Fibroblast of the aortic adventitia (primary cell): ENCODE results near the gene NHSL2. TPM values are rescaled to one million over a fixed set of nuclear protein-coding genes. Genes with fewer than 3 reads are reported as not detected.

Source experiments
- DNase-seq: peaks from one replicate; pipeline ENCODE4 v3.0.0-alpha.2; 2010; ENCODE audit warnings: low read depth
- H3K4me3 ChIP-seq: 2 replicates; pipeline ENCODE4 v1.5.1; 2011; ENCODE audit warnings: low read depth, mild to moderate bottlenecking, control low read depth, low read length, moderate library complexity
- total RNA-seq: library from RNA; depleted of rRNA; stranded (reverse); fragments of >200 nt; gene quantifications from 2 replicates; pipeline ENCODE4 v1.2.3, GENCODE V29; 2012; ENCODE audit warnings: low replicate concordance
- TF ChIP-seq, protein P1 (sequence below): IDR thresholded peaks from 2 replicates; pipeline ENCODE4 v1.5.1; 2011; ENCODE audit warnings: mild to moderate bottlenecking, low read length, control low read depth, inconsistent platforms; ENCODE audit not compliant: insufficient read depth

Gene NHSL2
- total RNA-seq, 1 donor, result 6.8 TPM

GRCh38 chrX:71978164-71978563 lies 67.5 kb downstream of the NHSL2 start:
- H3K4me3 ChIP-seq, result no peak overlapping the region
- no peak for DNase-seq
- TF ChIP-seq, protein P1, sequence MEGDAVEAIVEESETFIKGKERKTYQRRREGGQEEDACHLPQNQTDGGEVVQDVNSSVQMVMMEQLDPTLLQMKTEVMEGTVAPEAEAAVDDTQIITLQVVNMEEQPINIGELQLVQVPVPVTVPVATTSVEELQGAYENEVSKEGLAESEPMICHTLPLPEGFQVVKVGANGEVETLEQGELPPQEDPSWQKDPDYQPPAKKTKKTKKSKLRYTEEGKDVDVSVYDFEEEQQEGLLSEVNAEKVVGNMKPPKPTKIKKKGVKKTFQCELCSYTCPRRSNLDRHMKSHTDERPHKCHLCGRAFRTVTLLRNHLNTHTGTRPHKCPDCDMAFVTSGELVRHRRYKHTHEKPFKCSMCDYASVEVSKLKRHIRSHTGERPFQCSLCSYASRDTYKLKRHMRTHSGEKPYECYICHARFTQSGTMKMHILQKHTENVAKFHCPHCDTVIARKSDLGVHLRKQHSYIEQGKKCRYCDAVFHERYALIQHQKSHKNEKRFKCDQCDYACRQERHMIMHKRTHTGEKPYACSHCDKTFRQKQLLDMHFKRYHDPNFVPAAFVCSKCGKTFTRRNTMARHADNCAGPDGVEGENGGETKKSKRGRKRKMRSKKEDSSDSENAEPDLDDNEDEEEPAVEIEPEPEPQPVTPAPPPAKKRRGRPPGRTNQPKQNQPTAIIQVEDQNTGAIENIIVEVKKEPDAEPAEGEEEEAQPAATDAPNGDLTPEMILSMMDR, result no peak

DNA sequence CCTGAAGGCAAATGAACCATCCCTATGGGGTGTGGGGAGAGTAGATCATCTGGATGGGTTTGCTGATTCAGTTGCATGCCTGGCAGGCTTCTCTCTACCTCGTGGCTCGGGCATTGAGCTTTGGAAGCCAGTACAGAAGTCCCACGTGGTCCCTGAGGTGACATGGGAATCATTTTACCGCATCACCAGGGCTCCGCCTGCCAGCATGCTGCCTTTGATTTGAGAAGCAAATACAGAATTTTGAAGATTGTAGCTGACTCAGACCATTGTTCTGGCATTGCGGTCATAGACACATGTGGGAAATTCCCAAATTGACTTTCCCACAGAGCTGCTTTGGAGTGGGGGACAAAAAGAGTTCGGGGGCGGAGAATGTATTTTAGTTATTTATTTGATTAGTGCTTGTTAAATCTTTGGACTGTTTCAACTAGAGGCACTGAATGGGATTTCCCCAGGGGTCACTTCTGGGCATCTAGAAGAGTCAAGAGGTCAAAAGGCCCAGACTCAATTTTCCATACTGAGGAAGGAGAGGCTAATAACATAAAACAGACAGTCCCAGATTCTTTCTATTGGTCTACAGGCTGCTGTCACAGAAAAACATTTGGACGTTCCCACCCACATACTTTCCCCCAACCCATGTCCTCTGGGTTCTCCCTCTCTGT lies 79.3 kb downstream of the NHSL2 start:
- H3K4me3 ChIP-seq, result no peak overlapping the region
- TF ChIP-seq, protein P1, result no peak
- DNase-seq, result peak; percentile 94

GRCh38 chrX:71990518-71990917 lies 79.9 kb downstream of the NHSL2 start:
- TF ChIP-seq, protein P1, result no peak
- no peak overlapping the region for H3K4me3 ChIP-seq
- DNase-seq, result peak; percentile 38

GRCh38 chrX:71991164-71991563 lies 80.5 kb downstream of the NHSL2 start:
- no peak overlapping the region for H3K4me3 ChIP-seq
- TF ChIP-seq, protein P1, result no peak
- no peak for DNase-seq

DNA sequence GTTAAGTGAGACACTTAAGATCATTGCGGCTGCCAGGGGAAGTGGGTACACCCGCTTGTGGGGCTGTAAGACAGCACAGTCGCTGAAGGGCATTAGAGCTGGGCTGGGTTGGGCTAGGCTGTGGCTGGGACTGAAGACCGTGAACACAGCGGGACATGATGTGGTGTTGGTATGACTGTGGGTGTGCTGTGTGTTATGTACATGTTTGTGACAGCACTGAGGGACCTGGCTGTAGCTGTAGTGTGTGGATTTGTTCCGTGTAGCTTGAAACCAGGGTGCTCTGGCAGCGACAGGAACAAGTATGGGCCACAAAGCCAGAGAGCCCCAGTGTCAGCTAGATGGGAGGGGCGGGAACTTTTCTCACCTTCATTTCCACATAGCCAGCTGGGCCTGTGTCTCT lies 82.1 kb downstream of the NHSL2 start:
- TF ChIP-seq, protein P1, result no peak
- DNase-seq, result no peak
- no peak overlapping the region for H3K4me3 ChIP-seq

DNA sequence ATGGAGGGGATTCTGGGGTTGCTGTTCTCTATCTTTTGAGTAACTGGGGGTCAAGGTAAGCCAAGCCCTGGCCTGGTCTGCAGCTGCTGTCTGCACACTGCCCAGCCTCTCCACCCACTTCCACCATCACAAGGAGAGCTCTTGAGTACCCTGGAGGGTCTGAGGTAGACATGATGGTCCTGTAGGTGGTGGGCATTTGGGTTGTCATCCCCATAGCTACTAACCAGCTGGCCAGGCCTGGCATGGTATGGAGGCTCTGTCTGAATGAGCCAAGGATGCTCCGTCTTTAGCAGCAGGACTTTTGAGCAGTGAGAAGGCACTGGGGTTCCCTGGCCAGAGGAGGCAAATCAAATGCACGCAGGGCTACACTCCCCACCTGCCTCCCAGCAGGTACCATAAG lies 82.7 kb downstream of the NHSL2 start:
- no peak for DNase-seq
- TF ChIP-seq, protein P1, result no peak
- H3K4me3 ChIP-seq, result no peak overlapping the region

- no peak for DNase-seq
- TF ChIP-seq, protein P1, result no peak
- H3K4me3 ChIP-seq, result no peak overlapping the region
Measured at GRCh38 chrX:71994601-71995000, 84.0 kb downstream of the NHSL2 start.
